CD14-positive monocyte (primary cell): ENCODE results near the gene IPO4. TPM values are rescaled to one million over a fixed set of nuclear protein-coding genes. Genes with fewer than 3 reads are reported as not detected.

Source experiments
- DNase-seq, 3 donors: peaks; one replicate each; pipeline ENCODE4 v3.0.0-alpha.2; 2011 to 2022
- H2AFZ ChIP-seq: 2 replicates; pipeline ENCODE4 v1.6.0; 2012; ENCODE audit warnings: mild to moderate bottlenecking, low read depth, low read length, inconsistent platforms; ENCODE audit not compliant: insufficient read depth, poor library complexity, severe bottlenecking
- H3K27ac ChIP-seq, 2 donors: 1 replicate in 1 of 2; 2 replicates in 1 of 2; pipeline ENCODE4 v1.5.1; 2012 to 2013; ENCODE audit warnings: low read length in 2 of 2, control low read depth in 1 of 2, inconsistent platforms in 1 of 2, low read depth in 1 of 2, mild to moderate bottlenecking in 1 of 2
- H3K27me3 ChIP-seq, 2 donors: one replicate each; pipeline versions ENCODE4 v1.6.0 to v1.6.1; 2011 to 2013; ENCODE audit warnings: low read length in 2 of 2; ENCODE audit not compliant: control insufficient read depth in 2 of 2, insufficient read depth in 2 of 2
- H3K36me3 ChIP-seq, 2 donors: replicated peaks in 1 of 2; 1 replicate in 1 of 2; 2 replicates in 1 of 2; pipeline versions ENCODE4 v1.5.1 to v1.6.1; 2012 to 2013; ENCODE audit warnings: low read length in 2 of 2, control low read depth in 1 of 2, inconsistent platforms in 1 of 2, mild to moderate bottlenecking in 1 of 2; ENCODE audit not compliant: insufficient read depth in 2 of 2, control insufficient read depth in 1 of 2
- H3K4me1 ChIP-seq, 2 donors: 1 replicate in 1 of 2; 2 replicates in 1 of 2; pipeline versions ENCODE4 v1.5.1 to v1.6.1; 2012 to 2013; ENCODE audit warnings: low read length in 2 of 2, control low read depth in 1 of 2, inconsistent platforms in 1 of 2, mild to moderate bottlenecking in 1 of 2, moderate library complexity in 1 of 2; ENCODE audit not compliant: insufficient read depth in 2 of 2, control insufficient read depth in 1 of 2
- H3K4me2 ChIP-seq: replicated peaks from 2 replicates; pipeline ENCODE3; 2012; ENCODE audit warnings: low read length, moderate library complexity, mild to moderate bottlenecking; ENCODE audit not compliant: poor library complexity, severe bottlenecking; ENCODE audit errors: extremely low read depth
- H3K4me3 ChIP-seq, 3 experiments: fragments of 200-600 bp in 1 of 3; sonication (generic) in 1 of 3; replicated peaks in 1 of 3; 1 replicate in 2 of 3; 2 replicates in 1 of 3; pipeline ENCODE4 v1.5.1; 2011 to 2013; ENCODE audit warnings: low read length in 3 of 3, mild to moderate bottlenecking in 3 of 3, control low read depth in 2 of 3, low read depth in 2 of 3, inconsistent platforms in 1 of 3, moderate library complexity in 1 of 3
- H3K79me2 ChIP-seq: 2 replicates; pipeline ENCODE4 v1.6.0; 2012; ENCODE audit warnings: mild to moderate bottlenecking, control low read depth, inconsistent platforms, low read length, moderate library complexity; ENCODE audit not compliant: insufficient read depth
- H3K9ac ChIP-seq: 2 replicates; pipeline ENCODE4 v1.6.0; 2017; ENCODE audit warnings: low read length, mild to moderate bottlenecking; ENCODE audit not compliant: insufficient read depth, poor library complexity, severe bottlenecking
- H3K9me3 ChIP-seq, 2 donors: replicated peaks in 1 of 2; 1 replicate in 1 of 2; 2 replicates in 1 of 2; pipeline versions ENCODE4 v1.5.1 to v1.6.1; 2012 to 2013; ENCODE audit warnings: low read length in 2 of 2, control low read depth in 1 of 2; ENCODE audit not compliant: control insufficient read depth in 1 of 2, insufficient read depth in 1 of 2
- H4K20me1 ChIP-seq: 2 replicates; pipeline ENCODE4 v1.6.0; 2012; ENCODE audit warnings: mild to moderate bottlenecking, low read length, control low read depth, moderate library complexity; ENCODE audit not compliant: insufficient read depth
- H3K27ac Mint-ChIP-seq, 7 donors: one replicate each; pipeline ENCODE4 v1.8.0; 2020; ENCODE audit warnings: mild to moderate bottlenecking in 7 of 7, mixed read lengths in 7 of 7, moderate library complexity in 6 of 7, inconsistent platforms in 2 of 7
- H3K27me3 Mint-ChIP-seq, 3 donors: one replicate each; pipeline ENCODE4 v1.8.0; 2021 to 2022; ENCODE audit warnings: low read depth in 3 of 3, mild to moderate bottlenecking in 3 of 3, mixed read lengths in 3 of 3, moderate library complexity in 3 of 3, inconsistent platforms in 1 of 3
- H3K36me3 Mint-ChIP-seq, 2 donors: one replicate each; pipeline ENCODE4 v1.8.0; 2020; ENCODE audit warnings: mixed read lengths in 2 of 2, inconsistent platforms in 1 of 2, mild to moderate bottlenecking in 1 of 2
- H3K4me1 Mint-ChIP-seq: one replicate; pipeline ENCODE4 v1.8.0; 2020; ENCODE audit warnings: mild to moderate bottlenecking, mixed read lengths
- H3K4me3 Mint-ChIP-seq, 2 donors: one replicate each; pipeline ENCODE4 v1.8.0; 2020; ENCODE audit warnings: mild to moderate bottlenecking in 2 of 2, mixed read lengths in 2 of 2, moderate library complexity in 1 of 2
- H3K9me3 Mint-ChIP-seq, 7 donors: one replicate each; pipeline ENCODE4 v1.8.0; 2020 to 2022; ENCODE audit warnings: mixed read lengths in 7 of 7, mild to moderate bottlenecking in 6 of 7, moderate library complexity in 6 of 7, inconsistent platforms in 2 of 7
- WGBS: methylation state at CpG from one replicate; pipeline ENCODE4 v1.1.5; 2013; ENCODE audit warnings: missing lambda C conversion rate; ENCODE audit not compliant: insufficient coverage; 5-methylcytosine and 5-hydroxymethylcytosine counted together
- intact Hi-C, 2 donors: fragments of 100-400 bp; cut with micrococcal nuclease; formaldehyde crosslinking; loops; one replicate each; pipeline versions ENCODE4 v1.15.0 to v1.15.1; 2023
- polyA plus RNA-seq, 3 donors: library from polyadenylated mRNA; depleted of rRNA in 1 of 3; unstranded in 2 of 3; stranded (reverse) in 1 of 3; fragments of 300-500 nt in 2 of 3; fragments of >200 nt in 1 of 3; fragmentation: Illumina TruSeq in 2 of 3; gene quantifications; 1 replicate in 2 of 3; 2 replicates in 1 of 3; pipeline ENCODE4 v1.2.3, GENCODE V29; 2012 to 2021
- TF ChIP-seq, protein P1 (sequence below): fragments of 200-600 bp; IDR thresholded peaks from one replicate; pipeline ENCODE4 v1.8.0; 2022; ENCODE audit warnings: antibody characterized with exemption, mild to moderate bottlenecking

Gene IPO4
- polyA plus RNA-seq, 3 donors = 4.1 to 14.2 (median 4.3) TPM

DNA sequence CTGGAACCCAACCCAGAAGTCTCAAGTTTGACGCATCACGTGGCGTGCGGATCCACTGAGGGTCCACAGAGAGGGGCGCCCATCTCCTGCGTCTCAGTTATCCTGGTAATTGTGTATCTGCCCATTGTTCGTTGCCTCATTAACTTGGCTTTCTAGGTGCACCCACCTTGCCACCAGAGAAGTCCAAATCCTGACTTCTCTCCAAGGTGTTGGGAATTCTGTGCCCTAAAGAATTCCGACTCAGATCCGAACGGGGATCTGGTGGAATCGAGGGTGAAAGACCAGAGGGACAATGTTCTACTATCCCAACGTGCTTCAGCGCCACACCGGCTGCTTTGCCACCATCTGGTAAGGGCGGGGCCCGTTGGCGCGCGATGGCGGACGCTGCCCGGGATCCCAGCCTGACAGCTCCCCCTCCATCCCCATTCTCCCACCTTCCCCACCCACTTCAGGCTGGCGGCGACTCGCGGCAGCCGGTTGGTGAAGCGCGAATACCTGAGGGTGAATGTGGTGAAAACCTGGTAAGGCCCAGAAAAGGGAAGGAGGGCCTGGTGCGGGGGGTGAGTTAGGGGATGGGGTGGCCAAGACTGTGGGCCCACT is 16.3 kb downstream of the IPO4 start:
- H3K36me3 Mint-ChIP-seq = peaks cover 62 to 79% of the 10 kb centered on the region in 2 donors
- intact Hi-C loops = no loop called here

DNA sequence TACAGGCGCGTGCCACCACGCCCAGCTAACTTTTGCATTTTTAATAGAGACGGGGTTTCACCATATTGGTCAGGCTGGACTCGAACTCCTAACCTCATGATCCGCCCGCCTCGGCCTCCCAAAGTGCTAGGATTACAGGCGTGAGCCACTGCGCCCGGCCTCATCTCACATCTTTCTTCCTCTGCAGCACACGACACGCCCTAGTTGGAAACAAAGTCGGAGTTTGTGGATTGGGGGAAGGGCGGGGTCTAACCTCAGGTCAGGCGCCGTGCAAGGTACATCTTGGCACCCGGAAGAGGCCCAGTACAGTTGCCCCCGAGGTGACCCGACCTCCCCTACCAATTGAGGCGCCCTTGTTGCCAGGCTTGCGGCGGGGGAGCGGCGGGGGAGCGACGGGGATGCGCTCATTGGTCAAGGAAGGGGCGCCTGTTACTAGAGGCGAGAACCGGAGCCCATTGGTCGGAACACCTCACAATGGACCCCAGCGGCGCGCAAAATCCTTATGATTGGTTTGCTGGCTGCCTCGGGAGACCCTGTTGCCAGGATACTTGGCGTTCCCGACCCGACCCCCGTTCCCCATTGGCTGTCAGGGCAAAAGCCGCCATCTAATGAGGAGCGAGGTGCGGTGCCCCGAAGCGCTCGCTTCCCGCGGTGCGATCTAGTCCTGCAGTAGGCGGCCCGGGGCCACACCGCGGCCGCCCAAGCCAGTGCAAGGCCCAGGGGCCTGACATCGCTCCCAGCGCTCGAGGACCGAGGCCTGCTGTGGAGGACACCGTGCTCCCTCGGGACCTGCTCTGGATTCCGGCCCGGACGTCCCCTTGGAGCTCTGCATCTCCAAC is 17.0 kb downstream of the IPO4 start, which contains the start of gene REC8:
Gene REC8, plus strand, starts transcription at position 659 of the 839 bp plus-strand sequence. CDS start 473 bp downstream, outside the sequence.
- peak; percentile 61 to 68 (median 65) for DNase-seq
- intact Hi-C loops = no loop called here
- H2AFZ ChIP-seq = peak within 1 kb of the TSS; percentile 46
- H3K4me3 ChIP-seq = peak within 1 kb of the TSS in 2 of 3 experiments; percentile 11 to 68
- peaks cover 0 to 2% (median 0%) of the 10 kb centered on the region in 7 donors for H3K9me3 Mint-ChIP-seq
- peaks cover 32 to 41% of the 10 kb centered on the region in 2 donors for H3K4me1 ChIP-seq
- H3K9ac ChIP-seq = peak within 1 kb of the TSS; percentile 17
- peaks cover 61 to 79% of the 10 kb centered on the region in 2 donors for H3K36me3 Mint-ChIP-seq
- H3K27ac ChIP-seq = no peak within 1 kb of the TSS
- peak within 1 kb of the TSS in 6 of 7 donors; percentile 45 to 89 (median 78) for H3K27ac Mint-ChIP-seq
- no peaks in the 10 kb centered on the region for H3K9me3 ChIP-seq
- H3K4me1 Mint-ChIP-seq = peaks cover 42% of the 10 kb centered on the region
- no peaks in the 10 kb centered on the region for H3K27me3 ChIP-seq
- H3K36me3 ChIP-seq = peaks cover 33 to 61% of the 10 kb centered on the region in 2 donors
- H3K4me2 ChIP-seq = peak within 1 kb of the TSS; percentile 71
- H4K20me1 ChIP-seq = peaks cover 40% of the 10 kb centered on the region
- H3K4me3 Mint-ChIP-seq = peak within 1 kb of the TSS; percentile 75 to 86
- no peaks in the 10 kb centered on the region for H3K79me2 ChIP-seq
- H3K27me3 Mint-ChIP-seq = peaks cover 10 to 19% (median 16%) of the 10 kb centered on the region in 3 donors
- TF ChIP-seq, protein P1, sequence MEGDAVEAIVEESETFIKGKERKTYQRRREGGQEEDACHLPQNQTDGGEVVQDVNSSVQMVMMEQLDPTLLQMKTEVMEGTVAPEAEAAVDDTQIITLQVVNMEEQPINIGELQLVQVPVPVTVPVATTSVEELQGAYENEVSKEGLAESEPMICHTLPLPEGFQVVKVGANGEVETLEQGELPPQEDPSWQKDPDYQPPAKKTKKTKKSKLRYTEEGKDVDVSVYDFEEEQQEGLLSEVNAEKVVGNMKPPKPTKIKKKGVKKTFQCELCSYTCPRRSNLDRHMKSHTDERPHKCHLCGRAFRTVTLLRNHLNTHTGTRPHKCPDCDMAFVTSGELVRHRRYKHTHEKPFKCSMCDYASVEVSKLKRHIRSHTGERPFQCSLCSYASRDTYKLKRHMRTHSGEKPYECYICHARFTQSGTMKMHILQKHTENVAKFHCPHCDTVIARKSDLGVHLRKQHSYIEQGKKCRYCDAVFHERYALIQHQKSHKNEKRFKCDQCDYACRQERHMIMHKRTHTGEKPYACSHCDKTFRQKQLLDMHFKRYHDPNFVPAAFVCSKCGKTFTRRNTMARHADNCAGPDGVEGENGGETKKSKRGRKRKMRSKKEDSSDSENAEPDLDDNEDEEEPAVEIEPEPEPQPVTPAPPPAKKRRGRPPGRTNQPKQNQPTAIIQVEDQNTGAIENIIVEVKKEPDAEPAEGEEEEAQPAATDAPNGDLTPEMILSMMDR = no peak
- WGBS = 7% methylated on average over 52 of the region's 63 CpGs

More for the DNA sequence above, 16.3 kb downstream of the IPO4 start:
- H3K4me2 ChIP-seq = peak overlapping the region; percentile 71
- peak overlapping the region in 1 of 3 experiments; percentile 68 for H3K4me3 ChIP-seq
- H3K27ac Mint-ChIP-seq = peak overlapping the region in 1 of 7 donors; percentile 68
- H3K27me3 Mint-ChIP-seq = peaks cover 10 to 19% (median 16%) of the 10 kb centered on the region in 3 donors
- no peaks in the 10 kb centered on the region for H3K9me3 ChIP-seq
- peak overlapping the region; percentile 17 for H3K9ac ChIP-seq
- peaks cover 33% of the 10 kb centered on the region for H4K20me1 ChIP-seq
- H2AFZ ChIP-seq = peak overlapping the region; percentile 46
- H3K36me3 ChIP-seq = peaks cover 36 to 62% of the 10 kb centered on the region in 2 donors
- peak overlapping the region; percentile 59 to 75 for H3K4me3 Mint-ChIP-seq
- no peaks in the 10 kb centered on the region for H3K27me3 ChIP-seq
- no peak for DNase-seq
- no peaks in the 10 kb centered on the region for H3K79me2 ChIP-seq
- H3K27ac ChIP-seq = no peak overlapping the region
- TF ChIP-seq, protein P1 = no peak
- H3K9me3 Mint-ChIP-seq = peaks cover 0 to 2% (median 0%) of the 10 kb centered on the region in 7 donors
- peaks cover 35% of the 10 kb centered on the region for H3K4me1 Mint-ChIP-seq
- WGBS = 10% methylated on average over 15 of the region's 30 CpGs
- peaks cover 26 to 34% of the 10 kb centered on the region in 2 donors for H3K4me1 ChIP-seq
